HepG2 (cell line): ENCODE results near the gene NXPH1. TPM values are rescaled to one million over a fixed set of nuclear protein-coding genes. Genes with fewer than 3 reads are reported as not detected.

Experiments
- ADNP ChIP-seq: sonication (generic); formaldehyde crosslinking; IDR thresholded peaks from 2 replicates; pipeline ENCODE4 v1.4.0; 2020; ENCODE audit warnings: missing genetic modification reagents
- CC2D1A ChIP-seq: sonication (generic); formaldehyde crosslinking; IDR thresholded peaks from 2 replicates; pipeline ENCODE4 v1.8.1; 2023; ENCODE audit warnings: mild to moderate bottlenecking, missing genetic modification reagents
- EEA1 ChIP-seq: sonication (generic); formaldehyde crosslinking; IDR thresholded peaks from 2 replicates; pipeline ENCODE4 v1.5.1; 2020; ENCODE audit warnings: mild to moderate bottlenecking, missing genetic modification reagents, borderline replicate concordance
- ETV5 ChIP-seq: IDR thresholded peaks from 2 replicates; pipeline ENCODE4 v1.6.1; 2018; ENCODE audit warnings: missing biosample characterization, missing genetic modification reagents, inconsistent platforms, borderline replicate concordance
- GLI4 ChIP-seq: sonication (generic); formaldehyde crosslinking; IDR thresholded peaks from 2 replicates; pipeline ENCODE4 v1.5.1; 2020; ENCODE audit warnings: missing genetic modification reagents, mild to moderate bottlenecking, moderate library complexity, borderline replicate concordance
- HOXA3 ChIP-seq: sonication (generic); formaldehyde crosslinking; IDR thresholded peaks from 2 replicates; pipeline ENCODE4 v1.5.0; 2020; ENCODE audit warnings: missing genetic modification reagents
- IRF1 ChIP-seq: sonication (generic); formaldehyde crosslinking; IDR thresholded peaks from 2 replicates; pipeline ENCODE4 v1.4.0; 2020; ENCODE audit warnings: low read depth, mild to moderate bottlenecking, missing genetic modification reagents
- JUN ChIP-seq: sonication (generic); formaldehyde crosslinking; IDR thresholded peaks from 2 replicates; pipeline ENCODE4 v1.4.0; 2020; ENCODE audit warnings: mild to moderate bottlenecking, missing genetic modification reagents
- PATZ1 ChIP-seq: sonication (generic); formaldehyde crosslinking; IDR thresholded peaks from 2 replicates; pipeline ENCODE4 v1.4.0; 2020; ENCODE audit warnings: missing genetic modification reagents
- PHF21A ChIP-seq: sonication (generic); formaldehyde crosslinking; IDR thresholded peaks from 2 replicates; pipeline ENCODE4 v1.5.0; 2020; ENCODE audit warnings: mild to moderate bottlenecking, missing genetic modification reagents
- SETDB1 ChIP-seq: sonication (generic); formaldehyde crosslinking; IDR thresholded peaks from 2 replicates; pipeline ENCODE4 v1.5.1; 2020; ENCODE audit warnings: missing genetic modification reagents, mild to moderate bottlenecking, borderline replicate concordance
- SRF ChIP-seq: IDR thresholded peaks from 2 replicates; pipeline ENCODE4 v1.6.1; 2011; ENCODE audit warnings: mild to moderate bottlenecking, low read depth, low read length, moderate library complexity
- STAT6 ChIP-seq: sonication (generic); formaldehyde crosslinking; IDR thresholded peaks from 2 replicates; pipeline ENCODE4 v1.4.0; 2020; ENCODE audit warnings: missing genetic modification reagents, mild to moderate bottlenecking, borderline replicate concordance
- TBP ChIP-seq: sonication (generic); formaldehyde crosslinking; IDR thresholded peaks from 2 replicates; pipeline ENCODE4 v1.5.0; 2020; ENCODE audit warnings: missing genetic modification reagents
- ZBTB10 ChIP-seq: sonication (generic); formaldehyde crosslinking; IDR thresholded peaks from 2 replicates; pipeline ENCODE4 v1.4.0; 2020; ENCODE audit warnings: missing genetic modification reagents, borderline replicate concordance
- ZNF121 ChIP-seq: sonication (generic); formaldehyde crosslinking; IDR thresholded peaks from 2 replicates; pipeline ENCODE4 v1.5.0; 2020; ENCODE audit warnings: mild to moderate bottlenecking, missing genetic modification reagents
- ZNF460 ChIP-seq: sonication (generic); formaldehyde crosslinking; IDR thresholded peaks from 2 replicates; pipeline ENCODE4 v1.5.1; 2020; ENCODE audit warnings: missing genetic modification reagents, mild to moderate bottlenecking, borderline replicate concordance
- ZNF589 ChIP-seq: sonication (generic); formaldehyde crosslinking; conservative IDR thresholded peaks from 2 replicates; pipeline ENCODE4 v1.8.0; 2022; ENCODE audit warnings: mild to moderate bottlenecking, moderate library complexity, missing genetic modification reagents
- ZNF770 ChIP-seq: sonication (generic); formaldehyde crosslinking; IDR thresholded peaks from 2 replicates; pipeline ENCODE4 v1.5.0; 2020; ENCODE audit warnings: mild to moderate bottlenecking, missing genetic modification reagents
- ZNF879 ChIP-seq: sonication (generic); formaldehyde crosslinking; IDR thresholded peaks from 2 replicates; pipeline ENCODE4 v1.8.1; 2023; ENCODE audit warnings: missing genetic modification reagents
- polyA plus RNA-seq, 8 experiments: library from polyadenylated mRNA; depleted of rRNA in 3 of 8; stranded (reverse) in 7 of 8; unstranded in 1 of 8; fragments of >200 nt; fragmentation: Illumina TruSeq in 4 of 8; extraction: Trizol in 4 of 8; gene quantifications; 2 replicates each; pipeline versions ENCODE4 v1.2.1 to v1.2.3, GENCODE V29; 2011 to 2016; ENCODE audit warnings: low read depth in 4 of 8, missing spikeins in 1 of 8, mixed read lengths in 1 of 8; ENCODE audit not compliant: insufficient read depth in 1 of 8
- total RNA-seq, 5 experiments: library from RNA; depleted of rRNA; stranded (reverse); fragments of >200 nt; fragmentation: Illumina TruSeq; extraction: Trizol; gene quantifications; 2 replicates each; pipeline ENCODE4 v1.2.3, GENCODE V29; 2016; ENCODE audit warnings: low read depth in 1 of 5
- TF ChIP-seq, protein P1 (sequence below): IDR thresholded peaks from 2 replicates; pipeline ENCODE4 v1.6.1; 2016; ENCODE audit warnings: low read depth, borderline replicate concordance

Gene NXPH1
- total and polyA plus RNA-seq, 2 of the 13 experiments (the other 11 are each of a cell fraction or from before 2014, with no cell fraction given), result not detected

DNA sequence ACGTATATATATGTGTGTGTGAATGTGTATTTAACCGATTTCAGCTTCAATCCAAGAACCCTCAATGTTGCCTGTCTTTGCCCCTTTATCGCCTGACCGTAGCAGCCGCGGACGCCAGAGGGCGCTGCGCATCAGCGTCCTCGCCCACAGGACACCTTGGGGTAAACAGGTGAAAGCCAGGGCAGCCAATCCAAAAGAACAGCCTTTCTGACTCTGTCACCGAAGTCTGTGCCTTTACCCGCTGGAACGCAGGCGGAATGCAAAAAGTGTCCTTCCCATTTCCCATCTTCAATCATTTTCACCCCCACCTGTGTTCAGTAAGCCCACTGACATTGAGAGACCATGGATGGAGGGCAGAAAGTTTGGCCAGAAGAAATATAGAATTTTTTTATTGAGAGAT is 3.6 kb downstream of the NXPH1 start (continued):
- TF ChIP-seq PATZ1 (CRISPR knock-in tag), result no peak
- no peak for TF ChIP-seq JUN (CRISPR knock-in tag)
- no peak for TF ChIP-seq SETDB1 (CRISPR knock-in tag)
- no peak for TF ChIP-seq ETV5 (CRISPR knock-in tag)
- no peak for TF ChIP-seq STAT6 (CRISPR knock-in tag)
- TF ChIP-seq CC2D1A, result no peak
- TF ChIP-seq PHF21A, result no peak
- no peak for TF ChIP-seq ZNF770 (CRISPR knock-in tag)
- TF ChIP-seq TBP (CRISPR knock-in tag), result no peak
- no peak for TF ChIP-seq ZNF460
- TF ChIP-seq EEA1 (CRISPR knock-in tag), result no peak
- no peak for TF ChIP-seq SRF
- TF ChIP-seq GLI4 (CRISPR knock-in tag), result no peak
- TF ChIP-seq ZNF879 (CRISPR knock-in tag), result no peak
- no peak for TF ChIP-seq ADNP (CRISPR knock-in tag)
- no peak for TF ChIP-seq ZBTB10
- TF ChIP-seq IRF1, result no peak
- TF ChIP-seq ZNF589 (CRISPR knock-in tag), result no peak
- no peak for TF ChIP-seq HOXA3 (CRISPR knock-in tag)
- TF ChIP-seq, protein P1, sequence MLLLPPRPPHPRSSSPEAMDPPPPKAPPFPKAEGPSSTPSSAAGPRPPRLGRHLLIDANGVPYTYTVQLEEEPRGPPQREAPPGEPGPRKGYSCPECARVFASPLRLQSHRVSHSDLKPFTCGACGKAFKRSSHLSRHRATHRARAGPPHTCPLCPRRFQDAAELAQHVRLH (CRISPR knock-in tag), result no peak
- TF ChIP-seq ZNF121, result no peak
